GM12875 (cell line): ENCODE results near the gene RNF20.
"Not testable (repeated sequence)": the region's sequence is repeated elsewhere in the genome, so short reads cannot be mapped to it uniquely, and the experiment has no call there.

Experiments used
- H3K4me3 ChIP-seq: one replicate; pipeline ENCODE4 v1.5.1; 2011; ENCODE audit warnings: low read depth, low read length, control low read depth
- CTCF ChIP-seq: IDR thresholded peaks from 2 replicates; pipeline ENCODE4 v1.5.1; 2011; ENCODE audit warnings: low read depth, mild to moderate bottlenecking, control low read depth, inconsistent platforms, low read length, moderate library complexity, borderline replicate concordance; ENCODE audit not compliant: insufficient read depth

RNF20 gene

DNA sequence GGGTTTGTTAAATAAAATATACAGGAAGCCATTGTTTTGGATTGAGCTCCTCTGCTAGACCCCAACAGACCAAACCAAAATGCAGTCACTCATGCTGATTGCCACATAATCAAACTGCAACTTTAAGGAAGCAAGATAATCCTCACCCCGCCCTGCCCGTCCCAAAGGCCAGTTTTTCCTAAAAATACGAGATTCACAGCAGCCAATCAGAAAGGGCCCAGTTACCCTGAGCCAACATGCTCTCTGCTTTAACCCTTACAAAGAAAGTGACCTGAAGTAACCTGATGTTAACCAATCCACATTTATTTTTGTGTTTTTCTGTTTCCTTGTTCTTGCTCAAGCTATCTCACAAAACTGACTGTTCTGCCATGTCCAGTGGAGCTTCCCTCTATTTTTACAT is 21.5 kb upstream of the RNF20 start:
- TF ChIP-seq CTCF, result no peak
- H3K4me3 ChIP-seq, result no peak overlapping the region

GRCh38 chr9:101513351-101513750 is 20.3 kb upstream of the RNF20 start:
- no peak for TF ChIP-seq CTCF
- H3K4me3 ChIP-seq, result no peak overlapping the region

- TF ChIP-seq CTCF, result no peak
- no peak overlapping the region for H3K4me3 ChIP-seq
Measured at GRCh38 chr9:101514071-101514470, 19.6 kb upstream of the RNF20 start.

- H3K4me3 ChIP-seq, result no peak overlapping the region
- TF ChIP-seq CTCF, result no peak
Measured at GRCh38 chr9:101516655-101517054, 17.0 kb upstream of the RNF20 start.

DNA sequence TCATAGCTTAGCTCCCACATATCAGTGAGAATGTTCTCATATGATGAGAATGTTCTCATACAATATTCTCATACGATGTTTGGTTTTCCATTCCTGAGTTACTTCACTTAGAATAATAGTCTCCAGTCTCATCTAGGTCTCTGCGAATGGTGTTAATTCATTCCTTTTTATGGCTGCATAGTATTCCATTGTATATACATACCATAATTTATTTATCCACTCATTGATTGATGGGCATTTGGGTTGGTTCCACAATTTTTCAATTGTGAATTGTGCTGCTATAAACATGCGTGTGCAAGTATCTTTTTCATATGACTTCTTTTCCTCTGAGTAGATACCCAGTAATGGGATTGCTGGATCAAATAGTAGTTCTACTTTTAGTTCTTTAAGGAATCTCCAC is 15.2 kb upstream of the RNF20 start:
- not testable (repeated sequence) for H3K4me3 ChIP-seq

DNA sequence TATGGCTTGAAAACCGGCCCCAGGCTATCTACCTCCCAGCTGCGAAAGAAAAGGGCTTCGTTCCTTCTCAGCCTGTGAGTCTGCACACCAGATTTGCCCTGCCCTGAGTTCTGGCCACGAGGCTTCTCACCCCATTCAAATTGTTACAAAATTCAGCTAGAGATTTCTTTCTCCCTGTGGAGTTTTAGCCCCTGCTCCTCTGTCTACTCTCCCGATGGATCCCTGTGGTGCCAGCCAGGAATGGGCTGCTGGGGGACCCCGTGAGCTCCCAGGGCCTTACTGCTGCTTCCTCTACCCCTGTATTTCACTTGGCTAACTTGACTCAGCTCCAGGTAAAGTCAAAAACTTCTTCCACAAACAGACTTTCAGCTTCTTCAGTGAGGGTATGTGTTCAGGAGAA is 9.3 kb upstream of the RNF20 start:
- H3K4me3 ChIP-seq, result no peak overlapping the region
- no peak for TF ChIP-seq CTCF

- no peak overlapping the region for H3K4me3 ChIP-seq
- no peak for TF ChIP-seq CTCF
Measured at GRCh38 chr9:101527066-101527465, 6.6 kb upstream of the RNF20 start.

- no peak overlapping the region for H3K4me3 ChIP-seq
- no peak for TF ChIP-seq CTCF
Measured at GRCh38 chr9:101528015-101528414, 5.6 kb upstream of the RNF20 start.
